Testis (tissue), 5 donors: ENCODE results near the gene PSEN1. TPM values are rescaled to one million over a fixed set of nuclear protein-coding genes. Genes with fewer than 3 reads are reported as not detected.
A peak's percentile ranks its signal among the peaks of the same experiment; 100 is the strongest.

Source experiments
- DNase-seq: peaks from one replicate; pipeline ENCODE4 v3.0.0-alpha.2; 2019
- H3K27ac ChIP-seq, 2 donors: fragments of 200-600 bp; sonication (generic); one replicate each; pipeline ENCODE4 v1.5.1; 2019
- H3K27me3 ChIP-seq: fragments of 200-600 bp; sonication (generic); one replicate; pipeline ENCODE4 v1.5.1; 2019
- H3K36me3 ChIP-seq: fragments of 200-600 bp; sonication (generic); one replicate; pipeline ENCODE4 v1.5.1; 2017; ENCODE audit warnings: low read depth; ENCODE audit errors: missing control alignments
- H3K4me1 ChIP-seq: fragments of 200-600 bp; sonication (generic); one replicate; pipeline ENCODE4 v1.5.1; 2019
- H3K4me3 ChIP-seq, 2 donors: fragments of 200-600 bp; sonication (generic); one replicate each; pipeline ENCODE4 v1.5.1; 2017 to 2019
- H3K9me3 ChIP-seq: fragments of 200-600 bp; sonication (generic); one replicate; pipeline ENCODE4 v1.5.1; 2017
- POLR2A ChIP-seq: fragments of 450-650 bp; IDR thresholded peaks from one replicate; pipeline ENCODE4 v1.6.1; 2017; ENCODE audit warnings: antibody characterized with exemption, mild to moderate bottlenecking, moderate library complexity
- WGBS, 2 donors: methylation state at CpG; one replicate each; pipeline ENCODE4 v1.1.5; 2018; 5-methylcytosine and 5-hydroxymethylcytosine counted together
- intact Hi-C: fragments of 100-400 bp; cut with DNase I; formaldehyde crosslinking; loops from one replicate; pipeline ENCODE4 v1.15.1; 2023; ENCODE audit warnings: low total_unique reads
- long read RNA-seq, 2 donors: transcript quantifications; one replicate each; lab custom pipeline, GENCODE V29; 2026
- polyA plus RNA-seq: library from polyadenylated mRNA; stranded (reverse); fragments of 350-450 nt; fragmentation: Illumina TruSeq; extraction: RNeasy Lipid Tissue Mini Kit (QIAGEN cat#74804); gene quantifications from one replicate; pipeline ENCODE4 v1.2.3, GENCODE V29; 2014; ENCODE audit warnings: low read depth, low replicate concordance; ENCODE audit not compliant: insufficient read depth
- total RNA-seq, 2 donors: library from RNA; depleted of rRNA; stranded (reverse); fragments of >200 nt; gene quantifications; one replicate each; pipeline ENCODE4 v1.2.3, GENCODE V29; 2016
- TF ChIP-seq, protein P1 (sequence below), 3 experiments: fragments of 450-650 bp in 2 of 3; fragments of 200-600 bp in 1 of 3; sonication (generic) in 1 of 3; IDR thresholded peaks; one replicate each; pipeline ENCODE4 v1.5.1; 2016 to 2019; ENCODE audit warnings: antibody characterized with exemption in 3 of 3, mild to moderate bottlenecking in 2 of 3, moderate library complexity in 1 of 3

The PSEN1 gene
- 10 to 100 TPM; 65.7 to 78.4 TPM for total RNA-seq
- polyA plus RNA-seq = 94.9 TPM
- long read RNA-seq, donor 1, full-length matches to known transcripts = 19 of 19 reads
- long read RNA-seq, donor 1, partial matches to known transcripts = 0 of 19 reads
- long read RNA-seq, donor 1, other reads (novel, unspliced or antisense) = 0 of 19 reads
- long read RNA-seq, donor 2, full-length matches to known transcripts = 10 of 10 reads
- long read RNA-seq, donor 2, partial matches to known transcripts = 0 of 10 reads
- long read RNA-seq, donor 2, other reads (novel, unspliced or antisense) = 0 of 10 reads

- intact Hi-C loops = no loop called here
- Histone ChIP-seq H3K4me1 (peaks cover 15% of the 10 kb centered on the region), H3K36me3 (no peaks in the 10 kb centered on the region), H3K4me3 (peak within 1 kb of the TSS; percentile 75 to 87), H3K27ac (peak within 1 kb of the TSS; percentile 81 to 92), H3K27me3 (no peaks in the 10 kb centered on the region), H3K9me3 (no peaks in the 10 kb centered on the region)
- WGBS, 2 donors = 0 to 1% methylated on average over 43 to 65 of the region's 71 CpGs
- TF ChIP-seq, protein P1, sequence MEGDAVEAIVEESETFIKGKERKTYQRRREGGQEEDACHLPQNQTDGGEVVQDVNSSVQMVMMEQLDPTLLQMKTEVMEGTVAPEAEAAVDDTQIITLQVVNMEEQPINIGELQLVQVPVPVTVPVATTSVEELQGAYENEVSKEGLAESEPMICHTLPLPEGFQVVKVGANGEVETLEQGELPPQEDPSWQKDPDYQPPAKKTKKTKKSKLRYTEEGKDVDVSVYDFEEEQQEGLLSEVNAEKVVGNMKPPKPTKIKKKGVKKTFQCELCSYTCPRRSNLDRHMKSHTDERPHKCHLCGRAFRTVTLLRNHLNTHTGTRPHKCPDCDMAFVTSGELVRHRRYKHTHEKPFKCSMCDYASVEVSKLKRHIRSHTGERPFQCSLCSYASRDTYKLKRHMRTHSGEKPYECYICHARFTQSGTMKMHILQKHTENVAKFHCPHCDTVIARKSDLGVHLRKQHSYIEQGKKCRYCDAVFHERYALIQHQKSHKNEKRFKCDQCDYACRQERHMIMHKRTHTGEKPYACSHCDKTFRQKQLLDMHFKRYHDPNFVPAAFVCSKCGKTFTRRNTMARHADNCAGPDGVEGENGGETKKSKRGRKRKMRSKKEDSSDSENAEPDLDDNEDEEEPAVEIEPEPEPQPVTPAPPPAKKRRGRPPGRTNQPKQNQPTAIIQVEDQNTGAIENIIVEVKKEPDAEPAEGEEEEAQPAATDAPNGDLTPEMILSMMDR (IDR thresholded peaks at IDR 0.05) = no peak
- peak; percentile 76 for TF ChIP-seq POLR2A
- DNase-seq = peak; percentile 97
These were observed at the start of gene PSEN1 for GRCh38 chr14:73136387-73137225. PSEN1 (plus strand) TSS chr14:73136507; CDS start chr14:73148020, 11,513 bp downstream.

- Histone ChIP-seq H3K4me1 (no peaks in the 10 kb centered on the region), H3K36me3 (no peaks in the 10 kb centered on the region)
These were observed 45.3 kb upstream of the PSEN1 start for GRCh38 chr14:73091044-73091443.

GRCh38 chr14:73097421-73097820 is 38.9 kb upstream of the PSEN1 start:
- Histone ChIP-seq H3K36me3 (no peaks in the 10 kb centered on the region), H3K27me3 (no peaks in the 10 kb centered on the region), H3K4me1 (no peaks in the 10 kb centered on the region), H3K9me3 (no peaks in the 10 kb centered on the region), H3K27ac (no peak overlapping the region), H3K4me3 (no peak overlapping the region)
- TF ChIP-seq, protein P1 (IDR thresholded peaks at IDR 0.05) = no peak
- TF ChIP-seq POLR2A = no peak
- WGBS, 2 donors = 94 to 96% methylated on average over 11 of the region's 11 CpGs
- intact Hi-C loops = no loop called here
- no peak for DNase-seq

More at GRCh38 chr14:73091044-73091443, 45.3 kb upstream of the PSEN1 start:
- Histone ChIP-seq H3K4me3 (no peak overlapping the region), H3K9me3 (no peaks in the 10 kb centered on the region), H3K27ac (no peak overlapping the region), H3K27me3 (no peaks in the 10 kb centered on the region)
- no peak for DNase-seq
- intact Hi-C loops = no loop called here
- 91 to 92% methylated on average over 2 of the region's 2 CpGs for WGBS, 2 donors
- TF ChIP-seq POLR2A = no peak
- TF ChIP-seq, protein P1 (IDR thresholded peaks at IDR 0.05) = no peak

DNA sequence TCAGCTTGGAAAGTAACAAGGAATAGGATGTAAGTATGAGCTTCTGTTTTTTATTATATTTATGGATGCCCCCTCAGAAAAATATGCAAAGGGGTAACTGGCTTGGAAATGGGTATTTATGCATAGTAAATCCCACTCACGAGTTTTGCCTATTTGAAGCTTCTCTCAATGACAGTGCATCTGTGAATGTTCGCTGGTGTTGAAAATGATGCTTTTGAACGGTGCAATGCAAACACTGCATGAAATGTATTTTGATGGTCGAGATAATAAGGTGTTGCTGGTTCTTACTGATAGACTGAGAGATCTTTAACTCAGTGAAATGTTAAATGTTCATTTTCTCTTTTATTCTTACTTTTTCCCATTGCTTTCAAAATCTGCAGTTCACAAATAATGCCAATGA is 36.0 kb upstream of the PSEN1 start:
- no peak overlapping the region for H3K4me3 ChIP-seq
- intact Hi-C loops = no loop called here
- no peaks in the 10 kb centered on the region for H3K27me3 ChIP-seq
- H3K4me1 ChIP-seq = no peaks in the 10 kb centered on the region
- WGBS, 2 donors = 90 to 92% methylated on average over 4 of the region's 4 CpGs
- no peak overlapping the region for H3K27ac ChIP-seq
- no peak for DNase-seq
- no peaks in the 10 kb centered on the region for H3K9me3 ChIP-seq
- no peak for TF ChIP-seq POLR2A
- TF ChIP-seq, protein P1 (IDR thresholded peaks at IDR 0.05) = no peak
- H3K36me3 ChIP-seq = no peaks in the 10 kb centered on the region
